HEK293T (cell line): ENCODE measurements around the gene ALDH4A1.

Source experiments
- CTCF ChIA-PET: fragments of 350-600 bp; formaldehyde crosslinking; extraction: SDS; loops from one replicate; lab custom pipeline; 2021; ENCODE audit warnings: antibody characterized with exemption, inconsistent platforms; lab: Yijun Ruan, JAX
- POLR2A ChIA-PET: fragments of 350-600 bp; formaldehyde crosslinking; extraction: SDS; loops from one replicate; lab custom pipeline; 2020; ENCODE audit warnings: antibody characterized with exemption, inconsistent platforms; lab: Yijun Ruan, JAX
- DNase-seq: peaks from one replicate; pipeline ENCODE4 v3.0.0; 2012; ENCODE audit warnings: mixed read lengths; ENCODE audit errors: extremely low spot score
- ARNT ChIP-seq: fragments of 450-650 bp; IDR thresholded peaks from 2 replicates; pipeline ENCODE4 v1.6.1; 2017; ENCODE audit warnings: mild to moderate bottlenecking
- CTBP1 ChIP-seq: fragments of 450-650 bp; IDR thresholded peaks from 2 replicates; pipeline ENCODE4 v1.6.1; 2016; ENCODE audit warnings: borderline replicate concordance
- ELF4 ChIP-seq: fragments of 450-650 bp; IDR thresholded peaks from 2 replicates; pipeline ENCODE4 v1.6.1; 2017; ENCODE audit warnings: antibody characterized with exemption
- FOXA1 ChIP-seq: fragments of 450-650 bp; IDR thresholded peaks from 2 replicates; pipeline ENCODE4 v1.6.1; 2016; ENCODE audit warnings: mild to moderate bottlenecking
- FOXK2 ChIP-seq: fragments of 450-650 bp; IDR thresholded peaks from 2 replicates; pipeline ENCODE4 v1.6.1; 2016; ENCODE audit warnings: mild to moderate bottlenecking
- FOXM1 ChIP-seq: fragments of 450-650 bp; IDR thresholded peaks from 2 replicates; pipeline ENCODE4 v1.6.1; 2017; ENCODE audit warnings: mild to moderate bottlenecking, borderline replicate concordance
- HDGF ChIP-seq: fragments of 450-650 bp; IDR thresholded peaks from 2 replicates; pipeline ENCODE4 v1.6.1; 2017; ENCODE audit warnings: antibody characterized with exemption, borderline replicate concordance
- L3MBTL2 ChIP-seq: fragments of 450-650 bp; conservative IDR thresholded peaks from 2 replicates; pipeline ENCODE4 v1.6.1; 2016; ENCODE audit warnings: mild to moderate bottlenecking
- LEF1 ChIP-seq: fragments of 450-650 bp; IDR thresholded peaks from 2 replicates; pipeline ENCODE4 v1.6.1; 2017; ENCODE audit warnings: mild to moderate bottlenecking, borderline replicate concordance
- SP1 ChIP-seq: fragments of 450-650 bp; IDR thresholded peaks from 2 replicates; pipeline ENCODE4 v1.6.1; 2017
- SUZ12 ChIP-seq: fragments of 450-650 bp; IDR thresholded peaks from 2 replicates; pipeline ENCODE4 v1.6.1; 2016; ENCODE audit warnings: mild to moderate bottlenecking
- TARDBP ChIP-seq: fragments of 450-650 bp; IDR thresholded peaks from 2 replicates; pipeline ENCODE4 v1.6.1; 2016
- ZNF384 ChIP-seq: fragments of 450-650 bp; IDR thresholded peaks from 2 replicates; pipeline ENCODE4 v1.6.1; 2016
- TF ChIP-seq, protein P1 (sequence below): fragments of 450-650 bp; IDR thresholded peaks from 2 replicates; pipeline ENCODE4 v1.6.1; 2016

ALDH4A1 gene

DNA sequence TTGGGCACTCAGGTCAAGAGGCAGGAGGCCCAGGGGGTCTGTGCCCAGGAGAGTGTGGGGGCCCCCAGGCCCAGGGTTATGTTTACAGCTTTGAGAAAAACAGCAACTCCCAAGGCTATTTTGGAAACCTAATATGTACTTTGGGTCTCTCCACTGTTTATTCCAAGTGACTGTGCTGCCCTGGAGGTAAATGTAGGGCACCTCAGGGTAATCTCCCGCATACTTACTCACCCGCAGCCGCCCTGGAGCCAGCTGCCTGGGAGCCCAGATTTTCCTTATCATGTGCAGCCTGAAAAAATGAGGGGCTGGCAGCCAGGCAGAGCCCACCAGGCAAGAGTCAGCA, 34.1 kb upstream of the ALDH4A1 start:
- TF ChIP-seq, protein P1, sequence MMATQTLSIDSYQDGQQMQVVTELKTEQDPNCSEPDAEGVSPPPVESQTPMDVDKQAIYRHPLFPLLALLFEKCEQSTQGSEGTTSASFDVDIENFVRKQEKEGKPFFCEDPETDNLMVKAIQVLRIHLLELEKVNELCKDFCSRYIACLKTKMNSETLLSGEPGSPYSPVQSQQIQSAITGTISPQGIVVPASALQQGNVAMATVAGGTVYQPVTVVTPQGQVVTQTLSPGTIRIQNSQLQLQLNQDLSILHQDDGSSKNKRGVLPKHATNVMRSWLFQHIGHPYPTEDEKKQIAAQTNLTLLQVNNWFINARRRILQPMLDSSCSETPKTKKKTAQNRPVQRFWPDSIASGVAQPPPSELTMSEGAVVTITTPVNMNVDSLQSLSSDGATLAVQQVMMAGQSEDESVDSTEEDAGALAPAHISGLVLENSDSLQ, result no peak
- TF ChIP-seq HDGF (no peak), FOXA1 (no peak), SUZ12 (no peak), L3MBTL2 (no peak), TARDBP (no peak), ARNT (no peak), SP1 (no peak)
- CTCF ChIA-PET, result interaction anchor here (1.0 kb wide), 1 partner anchor 30 kb away, joined by 3 read pairs; no protein-coding TSS in a partner anchor
- no peak for DNase-seq
- POLR2A ChIA-PET, result no interaction called here

DNA sequence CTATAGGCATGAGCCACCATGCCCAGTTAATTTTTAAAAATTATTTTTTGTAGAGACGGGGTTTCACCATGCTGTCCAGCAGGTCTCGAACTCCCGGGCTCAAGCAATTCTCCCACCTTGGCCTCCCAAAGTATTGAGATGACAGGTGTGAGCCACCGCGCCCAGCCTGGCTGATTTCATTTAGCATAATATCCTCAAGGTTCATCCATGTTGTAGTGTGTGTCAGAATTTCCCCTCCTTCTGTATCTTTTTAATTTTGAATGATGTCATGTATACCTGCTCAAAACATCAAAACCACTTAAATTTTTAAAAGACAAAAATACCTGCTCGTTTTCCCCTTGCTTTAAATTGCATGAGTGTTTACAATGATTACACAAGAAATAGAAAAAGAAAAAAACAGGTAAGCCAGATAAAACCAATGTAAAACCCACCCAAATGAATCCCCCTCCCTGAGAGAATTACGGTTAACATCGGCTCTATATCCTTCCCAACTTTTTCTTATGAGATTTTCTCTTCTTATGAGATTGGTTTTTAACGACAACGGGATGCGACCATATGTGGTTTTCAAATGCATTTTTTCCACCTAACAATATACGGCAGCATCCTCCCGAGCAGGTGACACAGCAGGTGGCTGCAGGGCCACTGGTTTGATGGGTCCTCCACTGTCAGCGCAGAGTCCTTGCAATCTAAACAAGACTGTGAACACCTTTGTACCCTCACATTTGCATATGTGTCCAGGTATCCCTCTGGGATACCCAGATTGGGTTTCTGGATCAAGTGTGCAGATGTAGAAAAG, 32.0 kb upstream of the ALDH4A1 start:
- CTCF ChIA-PET, result no interaction called here
- TF ChIP-seq TARDBP (no peak), L3MBTL2 (no peak), SUZ12 (no peak), FOXK2 (no peak), ZNF384 (no peak)
- TF ChIP-seq, protein P1, result no peak
- DNase-seq, result no peak
- POLR2A ChIA-PET, result no interaction called here

DNA sequence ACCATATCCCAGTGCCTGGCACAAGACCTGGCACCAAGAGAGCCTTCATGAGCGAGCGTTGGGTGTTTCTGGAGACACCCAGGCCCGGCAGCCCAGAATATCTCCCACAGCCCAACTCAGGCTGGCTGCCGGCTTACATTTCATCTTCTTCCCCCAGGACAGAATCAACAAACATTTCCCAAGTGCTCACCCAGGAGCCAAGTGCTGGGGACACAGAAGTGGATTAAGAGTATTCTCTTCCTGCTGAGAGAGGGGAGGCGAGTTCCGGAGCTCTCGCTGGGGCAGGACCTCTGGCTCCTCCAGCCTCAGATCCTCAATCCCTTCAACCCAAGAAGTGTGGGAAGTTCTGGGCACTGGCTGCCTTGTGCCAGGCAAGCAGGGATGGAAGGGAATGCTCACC, 30.5 kb upstream of the ALDH4A1 start:
- CTCF ChIA-PET, result no interaction called here

DNA sequence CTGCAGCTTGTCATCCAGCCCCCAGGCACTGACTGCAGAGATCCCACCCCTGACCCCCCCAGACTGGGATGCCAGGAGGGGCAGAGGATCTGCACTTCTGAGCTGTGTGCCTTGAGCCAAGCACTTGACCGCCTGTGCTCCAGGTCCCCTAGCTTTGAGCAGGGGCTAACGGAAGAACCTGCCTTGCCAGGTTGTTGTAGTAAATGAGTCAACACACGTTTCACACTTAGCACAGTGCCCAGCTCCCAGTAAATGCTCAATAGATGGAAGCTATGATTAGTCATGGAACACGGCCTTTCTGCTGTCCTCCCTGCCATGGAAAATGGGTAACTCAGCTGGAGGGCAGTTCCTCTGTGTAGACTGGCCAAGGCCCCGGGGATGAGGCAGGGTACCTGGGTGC, 30.0 kb upstream of the ALDH4A1 start:
- ChIA-PET POLR2A (interaction anchor here (1.4 kb wide), 1 partner anchor 10 kb away, joined by 3 read pairs; no protein-coding TSS in a partner anchor), CTCF (no interaction called here)
- TF ChIP-seq SP1 (no peak), LEF1 (no peak), FOXK2 (no peak), TARDBP (no peak), FOXA1 (no peak), HDGF (no peak), FOXM1 (no peak), ARNT (no peak)
- DNase-seq, result no peak

More for the DNA sequence above, 30.5 kb upstream of the ALDH4A1 start:
- POLR2A ChIA-PET, result no interaction called here
- no peak for TF ChIP-seq L3MBTL2
- DNase-seq, result no peak

DNA sequence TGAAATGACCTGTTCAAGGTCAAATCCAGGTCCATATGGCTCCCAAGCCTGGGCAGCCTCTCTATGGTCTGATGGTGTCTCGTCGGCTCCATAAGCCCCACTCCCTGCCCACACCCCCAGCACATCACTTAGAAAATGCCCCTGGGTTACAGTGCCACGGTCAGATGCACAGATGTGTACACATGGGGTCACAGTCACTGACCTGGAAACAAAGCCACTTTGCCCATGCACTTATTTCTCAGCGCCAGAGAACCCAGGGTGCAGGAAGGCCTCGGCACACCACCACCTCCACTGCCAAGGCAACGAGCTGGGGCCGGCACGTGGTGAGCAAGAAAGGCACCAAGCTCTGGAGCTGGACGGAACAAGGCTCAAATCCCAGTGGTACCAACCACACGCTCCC, 29.4 kb upstream of the ALDH4A1 start:
- POLR2A ChIA-PET, result interaction anchor here (1.4 kb wide), 1 partner anchor 10 kb away, joined by 3 read pairs; no protein-coding TSS in a partner anchor
- no peak for TF ChIP-seq SP1
- no peak for TF ChIP-seq FOXA1
- no peak for TF ChIP-seq CTBP1
- TF ChIP-seq L3MBTL2, result no peak
- no peak for TF ChIP-seq HDGF
- CTCF ChIA-PET, result no interaction called here
- DNase-seq, result no peak

DNA sequence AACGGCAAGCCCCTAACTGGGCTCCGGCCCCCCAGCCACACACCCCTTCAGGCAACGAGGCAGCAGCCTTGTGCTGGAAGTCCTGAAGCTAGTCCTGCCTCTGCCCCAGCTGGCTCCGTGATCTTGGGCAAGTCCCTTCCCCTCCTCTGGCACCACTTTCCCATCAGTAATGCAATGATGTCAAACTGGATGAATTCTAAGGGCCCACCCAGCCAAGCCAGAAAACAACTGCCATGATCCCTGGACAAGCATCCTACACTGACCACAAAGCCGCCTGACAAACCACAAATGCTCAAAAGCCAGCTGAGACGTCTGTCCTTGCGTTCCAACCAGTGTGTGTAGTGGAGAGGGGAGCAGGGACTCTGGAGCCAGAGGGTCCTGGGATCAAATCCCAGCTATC, 27.3 kb upstream of the ALDH4A1 start:
- ChIA-PET POLR2A (no interaction called here), CTCF (no interaction called here)
- TF ChIP-seq, protein P1, result no peak
- TF ChIP-seq L3MBTL2, result no peak
- DNase-seq, result no peak

DNA sequence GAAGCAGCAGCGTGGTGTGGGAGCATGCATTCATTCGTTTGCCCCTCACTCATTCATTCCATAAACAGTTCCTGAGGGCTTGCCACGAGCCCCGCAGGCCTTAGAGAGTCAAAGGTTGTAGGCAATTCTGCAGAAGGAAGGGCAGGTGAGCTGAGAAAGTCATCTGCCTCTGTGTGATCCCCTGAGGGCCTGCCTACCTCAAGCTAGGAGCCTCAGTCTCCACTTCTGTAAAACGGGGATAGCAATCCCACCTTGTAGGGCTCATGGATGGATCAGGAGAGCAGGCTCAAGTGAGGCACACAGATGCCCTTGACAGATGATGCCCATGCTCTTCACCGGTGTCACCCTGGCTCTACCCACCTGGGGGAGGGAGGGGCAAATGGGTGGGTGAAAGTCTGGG, 26.6 kb upstream of the ALDH4A1 start:
- ChIA-PET CTCF (no interaction called here), POLR2A (no interaction called here)
- no peak for DNase-seq

More for the DNA sequence above, 26.6 kb upstream of the ALDH4A1 start:
- no peak for TF ChIP-seq SUZ12
- no peak for TF ChIP-seq CTBP1
- no peak for TF ChIP-seq FOXK2
- TF ChIP-seq ELF4, result no peak
- TF ChIP-seq SP1, result no peak
- TF ChIP-seq L3MBTL2, result no peak
- TF ChIP-seq, protein P1, result no peak
- no peak for TF ChIP-seq FOXM1
- TF ChIP-seq ZNF384, result no peak
- no peak for TF ChIP-seq HDGF
